Measurements from ENCODE around the gene MN1.

The MN1 gene

DNA sequence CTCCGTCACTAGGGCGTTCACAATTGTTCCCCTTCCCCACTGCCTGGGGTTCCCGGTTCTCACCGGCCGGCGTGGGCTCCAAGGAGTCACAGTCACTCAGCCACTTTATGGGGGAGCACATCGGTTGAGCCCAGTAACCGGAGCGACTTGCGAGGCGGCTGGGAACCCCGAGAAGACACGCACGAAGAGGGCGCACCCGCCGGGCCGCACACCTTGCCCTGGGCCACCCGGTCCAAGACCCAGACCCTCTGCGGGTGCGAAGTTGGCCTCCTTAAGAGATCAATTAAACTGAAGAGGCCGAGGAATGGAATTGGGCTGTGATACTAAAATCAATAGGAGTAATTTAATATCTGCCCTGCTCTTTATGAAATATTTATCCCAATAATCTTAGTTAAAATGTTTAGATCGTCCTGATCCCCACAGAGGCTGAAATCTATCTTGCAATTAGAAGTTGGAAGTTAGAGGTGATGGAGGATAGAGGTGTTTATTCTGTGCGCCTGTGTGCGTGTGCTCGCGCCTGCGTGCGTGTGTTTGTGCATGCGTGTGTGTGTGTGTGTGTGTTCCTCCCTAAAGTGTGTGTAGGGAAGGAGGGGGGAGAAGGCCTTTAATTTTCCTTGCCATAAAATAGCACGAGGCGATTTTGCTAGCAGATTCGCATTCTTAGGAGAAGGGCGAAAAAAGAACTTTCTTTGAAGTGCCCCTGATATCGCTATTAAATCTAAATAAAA lies 954 bp upstream of the MN1 start:
- H3K4me3 ChIP-seq: peak overlapping the region; percentile 62 to 83 (median 77)
- peak overlapping the region in 20 of 21 experiments; percentile 60 to 93 (median 84) for H3K27ac ChIP-seq

DNA sequence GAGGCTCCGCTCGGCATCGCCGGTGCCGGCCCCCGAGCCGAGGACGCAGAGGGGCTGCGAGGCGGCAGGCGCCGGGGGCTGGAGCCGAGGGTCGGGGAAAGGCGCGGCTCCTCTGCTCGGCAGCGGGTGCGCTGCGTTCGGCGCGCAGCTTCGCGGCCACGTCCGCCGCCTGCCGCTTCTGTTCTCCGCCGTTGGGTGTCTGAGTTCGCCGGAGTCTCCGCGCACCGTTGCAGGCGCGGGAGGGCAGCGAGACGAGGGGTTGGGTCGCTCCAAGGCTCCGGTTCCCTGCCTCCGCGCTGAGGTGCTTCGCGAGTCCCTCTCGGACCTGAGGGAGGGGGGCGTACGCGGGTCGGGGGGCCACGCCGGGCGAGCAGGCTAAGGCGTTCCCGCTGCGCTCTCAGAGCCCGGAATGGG lies 347 bp downstream of the MN1 start:
- Histone ChIP-seq H3K4me3 (peak overlapping the region; percentile 62 to 83 (median 77)), H3K27ac (peak overlapping the region in 20 of 21 experiments; percentile 60 to 93 (median 84))

DNA sequence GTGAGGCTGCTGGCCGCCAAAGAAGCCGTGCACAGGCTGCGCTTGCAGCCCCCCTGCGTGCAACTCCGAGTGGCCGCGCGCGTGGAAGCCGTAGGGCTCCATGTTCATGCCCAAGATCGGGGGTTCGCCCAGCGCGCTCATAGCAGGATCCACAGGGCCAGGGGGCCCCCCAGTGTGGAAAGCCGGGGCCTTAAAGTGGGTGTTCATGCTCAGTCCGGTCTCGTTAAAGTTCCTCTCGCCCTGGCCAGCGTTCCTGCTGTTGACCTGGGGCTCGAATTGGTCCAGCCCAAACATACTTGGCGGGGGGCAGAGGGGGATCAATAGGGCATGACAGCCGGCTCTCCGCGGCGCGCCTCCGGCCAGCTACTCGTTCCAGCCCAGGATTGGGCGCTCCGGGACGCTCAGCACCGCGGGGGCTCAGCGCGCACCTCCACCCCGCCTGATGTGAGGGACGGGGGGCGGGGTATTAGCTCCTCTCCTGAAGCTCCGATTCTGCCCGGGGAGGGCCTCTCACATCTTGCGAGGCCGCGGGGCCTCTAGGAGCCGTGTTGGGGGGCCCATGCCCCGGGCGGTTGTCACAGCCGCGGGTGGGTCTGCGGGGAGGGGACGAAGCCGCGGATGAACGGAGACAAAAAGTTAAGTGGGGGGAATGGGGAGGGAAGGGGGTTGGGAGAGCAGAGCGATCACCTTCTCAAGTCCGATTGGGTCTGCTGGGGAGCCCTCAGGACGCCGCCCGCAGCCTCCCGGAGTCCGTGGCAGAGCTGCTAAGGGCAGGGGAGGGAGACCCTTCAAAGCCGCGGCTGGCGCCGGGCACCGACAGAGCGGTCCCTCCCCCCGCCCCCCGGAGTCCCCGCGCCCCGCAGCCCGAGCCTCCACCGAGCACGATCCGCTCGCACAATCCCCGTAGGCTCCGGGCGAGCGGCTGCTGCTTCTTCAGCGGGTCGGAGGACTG lies 1.0 kb downstream of the MN1 start:
- Histone ChIP-seq H3K27ac (peak overlapping the region in 20 of 21 experiments; percentile 60 to 93 (median 84)), H3K4me3 (peak overlapping the region; percentile 62 to 83 (median 77))

DNA sequence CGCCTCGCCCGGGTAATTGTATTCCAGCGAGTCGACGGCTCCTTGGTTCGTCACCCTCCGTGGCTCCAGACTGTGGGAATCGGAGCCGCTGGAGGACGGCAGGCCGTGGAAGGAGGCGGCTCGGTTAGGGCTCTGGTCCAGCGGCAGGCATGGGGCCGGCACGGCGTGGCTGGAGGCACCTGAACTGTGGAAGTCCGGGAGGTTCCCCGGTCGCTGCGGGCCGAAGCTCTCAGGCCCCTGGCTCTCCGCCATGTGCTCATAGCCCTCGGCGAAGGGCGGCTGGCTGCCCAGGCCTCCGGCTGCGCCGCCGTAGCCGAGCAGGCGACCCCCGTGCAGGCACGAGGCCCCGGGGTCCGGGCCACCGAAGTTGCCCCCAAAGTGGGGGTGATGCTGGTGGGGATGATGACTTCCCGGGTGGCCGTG lies 1.7 kb downstream of the MN1 start:
- Histone ChIP-seq H3K4me3 (peak overlapping the region; percentile 62 to 83 (median 77)), H3K27ac (peak overlapping the region in 11 of 21 experiments; percentile 15 to 93 (median 84))

DNA sequence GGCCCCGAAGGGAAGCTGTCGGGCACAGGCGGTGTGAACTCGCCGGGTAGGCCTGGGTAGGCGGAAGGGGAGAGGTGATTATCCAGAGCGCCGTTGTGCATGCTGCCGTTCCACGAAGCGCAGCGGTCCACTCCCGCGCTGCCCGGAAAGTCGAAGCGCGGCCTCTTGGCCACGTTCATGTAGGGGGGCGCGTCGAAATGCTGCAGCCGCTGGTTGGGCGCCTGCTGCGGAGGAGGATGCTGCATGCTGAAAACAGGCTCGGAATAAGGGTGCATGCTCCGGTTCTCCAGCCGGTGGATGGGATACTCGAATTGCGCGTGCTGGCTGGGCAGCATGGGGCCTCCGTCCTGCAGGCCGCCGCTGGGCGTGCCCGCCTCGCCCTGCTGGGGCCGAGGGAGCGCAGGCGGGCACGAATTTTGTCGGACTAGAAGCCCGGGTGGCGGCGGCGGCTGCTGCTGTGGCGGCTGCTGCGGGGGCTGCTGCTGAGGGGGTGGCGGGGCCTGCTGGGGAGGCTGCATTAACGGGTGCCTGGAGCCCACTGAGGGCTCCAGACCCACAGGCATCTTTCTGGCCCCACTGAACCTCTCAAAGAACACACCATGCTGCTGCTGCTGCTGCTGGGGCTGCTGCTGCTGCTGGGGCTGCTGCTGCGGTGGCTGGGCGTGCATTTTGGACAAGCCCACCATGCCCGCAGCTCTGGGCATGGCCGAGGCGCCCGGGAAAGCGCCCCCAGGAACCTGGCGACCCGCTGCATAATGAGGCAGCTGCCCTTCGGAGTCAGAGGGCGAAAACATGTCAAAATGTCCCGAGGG lies 2.3 kb downstream of the MN1 start:
- Histone ChIP-seq H3K27ac (peak overlapping the region in 4 of 21 experiments; percentile 15 to 88 (median 84)), H3K4me3 (peak overlapping the region in 6 of 7 experiments; percentile 8 to 83 (median 66))

DNA sequence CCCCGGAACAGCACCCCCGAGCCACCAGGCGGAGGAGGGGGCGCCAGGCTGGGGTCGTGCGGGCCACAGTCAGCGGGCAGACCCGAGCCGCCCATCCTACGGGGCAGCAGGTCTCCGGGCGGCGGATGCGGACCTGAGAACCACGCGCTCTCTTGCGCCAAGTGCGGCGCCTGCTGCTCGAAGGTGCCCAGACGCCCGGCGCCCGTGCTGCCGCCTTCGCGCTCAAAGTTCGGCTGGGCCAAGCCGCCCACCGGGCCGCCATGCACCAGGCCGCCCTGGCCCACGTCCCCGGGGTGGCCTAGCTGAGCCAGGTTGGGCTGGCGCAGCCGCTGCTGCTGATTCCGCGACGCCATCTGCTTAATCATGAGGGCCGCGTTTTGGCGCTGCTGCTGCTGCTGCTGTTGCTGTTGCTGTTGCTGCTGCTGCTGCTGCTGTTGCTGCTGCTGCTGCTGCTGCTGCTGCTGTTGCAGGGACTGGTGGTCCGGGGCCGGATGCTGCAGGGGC lies 3.0 kb downstream of the MN1 start:
- no peak overlapping the region for H3K4me3 ChIP-seq
- H3K27ac ChIP-seq: peak overlapping the region in 1 of 21 experiments; percentile 19

DNA sequence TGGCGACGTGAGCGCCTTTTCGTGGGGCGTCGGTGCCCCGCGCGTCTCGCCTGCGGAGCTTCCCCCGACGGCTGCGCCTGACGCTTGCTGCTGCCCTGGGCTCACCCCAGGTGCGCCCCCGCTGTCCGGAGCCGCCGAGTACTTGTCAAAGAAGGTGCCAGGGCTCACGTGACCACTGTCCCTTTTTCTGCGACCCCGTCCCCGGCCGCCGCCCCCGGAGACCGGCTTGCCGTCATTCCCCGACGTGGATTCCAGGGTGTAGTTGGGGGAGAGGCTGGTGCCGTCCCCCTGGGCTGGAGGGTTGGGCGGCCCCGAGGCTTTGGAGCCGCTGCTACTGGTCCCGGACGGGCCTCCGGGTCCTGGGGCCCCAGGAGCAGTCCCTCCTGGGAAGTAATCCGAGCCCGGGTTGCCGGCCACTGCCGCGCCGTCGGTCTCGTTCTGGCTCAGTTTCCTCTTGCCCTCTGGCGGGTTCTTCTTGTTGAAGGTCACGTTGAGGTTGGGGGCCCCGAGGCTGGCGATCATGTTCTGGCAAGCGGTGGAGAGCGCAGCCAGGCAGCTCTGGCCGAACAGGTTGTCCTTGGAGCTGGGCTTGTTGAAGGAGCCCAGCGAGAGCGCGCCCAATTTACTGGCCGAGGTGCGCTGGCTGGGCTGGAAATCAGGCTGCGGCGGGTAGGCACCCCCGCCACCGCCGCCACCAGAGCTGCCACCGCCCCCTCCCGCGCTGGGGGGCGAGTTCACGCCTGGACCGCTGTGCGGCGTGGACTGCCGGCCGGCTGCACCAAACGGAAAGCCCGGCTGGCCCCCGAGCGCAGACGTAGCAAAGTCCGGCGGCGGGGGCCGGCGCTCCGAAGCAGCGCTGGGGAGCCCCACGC lies 3.8 kb downstream of the MN1 start:
- no peak overlapping the region for H3K4me3 ChIP-seq
- H3K27ac ChIP-seq: peak overlapping the region in 2 of 21 experiments; percentile 3 to 56

DNA sequence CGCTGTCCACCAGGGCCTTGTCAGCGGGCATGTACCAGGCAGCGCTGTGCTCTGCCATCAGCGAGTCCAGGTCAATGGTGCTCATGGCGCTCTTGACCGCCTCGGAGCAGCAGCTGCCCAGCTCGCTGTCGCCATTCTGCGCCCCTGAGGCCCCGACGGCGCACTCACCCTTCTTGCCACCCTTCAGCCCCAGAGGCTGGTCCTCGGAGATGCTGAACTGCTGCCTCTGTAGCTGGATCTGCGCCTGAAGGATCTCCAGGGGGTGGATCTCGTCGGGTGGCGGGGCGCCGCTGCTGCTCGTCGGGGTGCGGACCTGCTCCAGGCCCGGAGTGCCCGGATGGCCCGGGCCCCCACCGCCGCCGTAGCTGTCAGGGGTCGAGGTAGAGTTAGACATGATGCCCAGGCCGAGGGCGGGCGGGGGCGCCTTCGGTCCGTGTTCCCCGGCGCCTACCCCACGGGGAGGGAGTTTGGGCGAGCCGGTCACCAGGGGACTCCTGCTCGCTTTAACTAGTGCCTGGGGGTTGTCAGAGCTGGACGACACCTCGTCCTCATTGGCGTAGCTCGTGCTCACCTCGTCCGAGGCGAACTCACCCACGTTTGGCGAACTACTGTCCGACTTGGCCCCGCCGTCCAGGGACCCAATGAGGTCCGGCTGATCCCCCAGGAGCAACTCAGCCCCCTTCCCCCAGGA lies 4.6 kb downstream of the MN1 start:
- Histone ChIP-seq H3K27ac (peak overlapping the region in 3 of 21 experiments; percentile 3 to 56 (median 39)), H3K4me3 (no peak overlapping the region)

DNA sequence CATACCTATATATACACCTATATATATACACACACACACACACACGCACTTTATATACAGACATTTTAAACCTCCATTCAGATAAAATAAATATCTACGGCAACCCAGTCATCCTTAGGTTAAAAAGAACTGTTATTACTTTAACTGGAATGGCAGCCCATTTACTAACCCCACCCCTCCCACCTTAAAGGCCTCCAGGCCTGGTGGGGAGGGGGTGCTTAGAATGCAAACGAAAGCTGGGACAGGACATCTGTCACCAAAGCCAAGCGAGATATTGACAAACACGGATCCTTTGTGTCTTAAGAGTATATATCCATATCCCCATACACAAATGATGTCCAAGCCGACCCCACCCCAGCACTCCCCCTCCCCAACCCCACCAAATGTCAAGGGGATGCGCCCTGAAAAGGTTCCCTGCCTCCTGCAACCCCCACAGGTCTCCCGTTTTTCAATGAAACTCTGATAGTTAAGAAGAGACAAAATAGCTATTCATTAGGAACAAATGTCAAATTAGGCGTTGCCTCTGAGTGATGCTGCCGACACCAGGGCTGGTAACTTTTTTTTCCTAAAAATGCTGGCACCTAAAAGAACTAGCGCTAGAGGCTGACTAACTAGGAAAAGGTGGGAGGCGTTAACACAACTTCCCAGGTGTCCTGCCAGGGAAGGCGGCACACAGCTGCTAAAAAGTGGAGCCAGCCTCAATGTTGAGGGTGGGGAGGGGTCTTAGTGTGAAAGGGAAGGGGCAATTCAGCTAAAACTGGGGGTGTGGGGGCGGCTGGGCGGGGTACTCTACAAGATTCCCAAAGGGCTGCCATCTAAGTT lies 5.6 kb downstream of the MN1 start:
- Histone ChIP-seq H3K27ac (peak overlapping the region in 4 of 21 experiments; percentile 19 to 41 (median 36)), H3K4me3 (peak overlapping the region in 1 of 7 experiments; percentile 5)

DNA sequence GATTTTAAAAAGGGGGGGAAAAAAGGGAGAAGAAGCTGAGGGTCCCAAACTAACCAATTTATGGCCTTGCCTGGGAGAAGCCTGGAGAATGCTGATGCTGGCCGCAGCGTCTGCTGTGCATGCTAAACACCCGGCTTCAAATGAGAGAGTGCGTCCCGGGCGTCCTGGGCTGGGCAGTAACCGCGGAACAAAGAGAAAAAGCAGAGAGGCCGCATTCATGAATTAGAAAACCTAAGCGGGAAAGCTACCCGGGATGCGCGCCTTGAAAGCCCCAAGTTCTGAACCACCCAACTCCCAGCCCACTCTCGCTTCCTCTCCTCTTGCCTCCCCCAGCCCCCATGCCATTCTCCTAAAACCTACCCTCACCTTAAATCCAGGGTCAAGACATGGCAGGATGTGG lies 6.5 kb downstream of the MN1 start:
- Histone ChIP-seq H3K27ac (peak overlapping the region in 2 of 21 experiments; percentile 33 to 42), H3K4me3 (no peak overlapping the region)

DNA sequence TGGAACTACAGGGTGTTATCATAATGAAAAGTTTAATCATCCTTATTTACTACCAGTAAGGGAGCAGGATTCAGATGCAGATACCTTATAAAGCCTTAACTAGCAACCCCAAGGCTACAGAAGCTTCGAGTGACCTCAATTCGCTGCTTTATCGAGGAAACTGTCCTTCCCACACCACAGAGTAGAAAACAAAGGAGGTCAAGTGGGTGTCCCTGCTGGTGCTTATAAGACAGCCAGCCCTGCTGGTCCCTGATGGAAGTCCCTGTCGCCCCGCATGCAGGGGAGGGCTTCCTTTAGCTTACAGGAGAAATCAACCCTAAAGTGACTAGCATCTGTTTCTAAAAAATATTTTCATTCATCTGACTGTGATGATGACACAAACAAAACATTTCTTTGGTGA lies 7.3 kb downstream of the MN1 start:
- Histone ChIP-seq H3K27ac (peak overlapping the region in 1 of 21 experiments; percentile 53), H3K4me3 (no peak overlapping the region)

DNA sequence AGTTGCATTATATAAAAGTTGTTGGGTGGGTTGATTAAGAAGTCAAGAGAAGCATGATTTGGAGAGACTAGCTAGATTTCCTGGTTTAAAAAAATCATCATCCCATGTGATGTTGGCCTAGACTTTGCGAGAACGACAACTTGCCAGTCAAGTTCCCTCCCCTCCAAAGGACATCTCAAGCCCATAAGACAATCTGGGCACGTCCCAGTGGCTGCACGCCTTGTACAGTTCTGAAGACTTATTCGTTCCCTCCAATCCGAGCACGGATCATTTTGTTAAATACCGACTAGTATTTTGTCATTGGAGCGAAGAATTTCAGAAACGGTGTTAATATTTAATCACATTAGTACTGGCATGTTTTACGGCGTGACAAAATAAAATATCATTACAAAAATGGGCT lies 8.0 kb downstream of the MN1 start:
- Histone ChIP-seq H3K4me3 (no peak overlapping the region), H3K27ac (no peak overlapping the region)

DNA sequence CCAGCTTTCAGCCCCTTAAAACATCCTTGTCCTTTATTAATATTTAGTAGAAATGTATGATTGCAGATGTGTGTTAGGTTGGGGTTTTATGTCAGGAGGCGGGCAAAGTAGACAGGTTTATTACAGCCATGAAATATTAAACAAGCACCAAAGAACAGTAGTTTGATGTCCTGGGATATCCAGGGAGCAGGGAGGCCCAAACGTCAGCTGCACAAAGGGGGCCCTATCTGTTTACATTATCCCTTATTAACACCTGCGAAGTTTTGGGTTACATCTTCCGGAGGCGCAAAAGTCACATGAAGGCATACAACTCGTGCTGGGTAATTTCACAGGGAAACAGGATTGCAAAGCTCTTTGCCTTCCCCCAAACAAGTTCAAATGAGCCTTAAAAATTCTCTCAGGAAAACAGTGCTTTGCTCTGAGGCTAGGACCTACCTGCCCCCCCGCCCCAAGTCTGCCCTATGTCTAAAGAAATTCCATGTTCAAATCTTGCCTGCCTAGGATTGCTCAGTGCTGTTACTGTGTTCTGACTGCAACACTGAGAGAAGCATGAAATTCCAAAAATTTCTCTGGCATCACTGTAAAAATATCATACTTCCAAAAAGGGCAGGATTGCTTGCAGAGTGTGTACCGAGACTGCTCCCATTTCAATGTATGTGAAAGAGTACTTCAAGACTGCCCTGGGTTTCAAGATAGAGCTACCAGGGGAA lies 8.9 kb downstream of the MN1 start:
- Histone ChIP-seq H3K27ac (no peak overlapping the region), H3K4me3 (no peak overlapping the region)

DNA sequence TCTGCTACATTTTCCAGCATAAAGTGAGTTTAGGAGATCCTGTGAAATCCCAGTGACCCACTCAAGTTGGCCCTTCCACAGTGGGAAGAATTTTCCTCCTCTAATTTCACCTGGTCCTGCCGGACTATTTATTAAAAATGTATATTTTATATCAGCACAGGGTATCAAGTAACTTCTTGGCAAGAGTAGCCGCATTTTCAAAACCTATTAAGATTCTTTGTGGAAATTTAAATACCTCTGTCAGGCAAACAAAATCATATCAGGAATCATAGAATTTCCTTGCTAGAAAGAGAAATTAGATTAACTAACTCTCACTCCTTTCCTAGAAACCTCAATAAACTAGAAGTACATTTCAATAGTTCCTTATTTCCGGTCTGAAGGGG lies 9.7 kb downstream of the MN1 start:
- Histone ChIP-seq H3K27ac (no peak overlapping the region), H3K4me3 (no peak overlapping the region)

DNA sequence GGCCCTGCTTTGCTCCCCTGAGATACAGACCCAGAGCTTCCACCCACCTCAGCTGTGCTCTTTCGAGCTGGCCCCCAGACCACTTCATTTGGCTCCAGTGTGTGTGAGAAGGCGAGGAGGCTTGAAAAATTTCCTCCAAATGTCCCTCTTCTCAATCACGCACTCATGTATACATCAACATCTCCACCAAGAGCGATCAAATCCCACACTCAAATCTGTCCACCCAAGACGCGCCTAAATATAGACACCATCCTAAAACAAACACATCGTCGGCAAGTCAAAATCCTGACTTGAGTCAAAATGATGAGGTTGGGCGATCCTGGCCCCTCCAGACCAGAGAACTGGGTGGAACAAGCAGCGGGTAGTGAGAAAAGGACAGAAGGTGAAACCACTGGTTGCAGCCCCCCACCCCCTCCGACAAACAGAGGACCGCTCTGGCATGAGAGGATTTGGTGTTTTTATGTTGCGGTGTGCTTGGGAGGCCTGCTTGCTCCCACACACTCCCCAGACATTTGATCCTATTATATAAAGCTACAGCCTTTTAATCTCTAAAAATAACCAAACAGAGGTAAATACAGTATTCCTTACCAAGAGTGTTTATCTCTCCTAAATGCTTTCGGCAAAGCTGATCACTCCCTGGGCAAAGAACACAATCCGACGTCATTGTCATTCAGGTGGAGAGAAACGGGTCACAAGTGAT lies 10.2 kb downstream of the MN1 start:
- no peak overlapping the region for H3K4me3 ChIP-seq

More for the DNA sequence above, 10.2 kb downstream of the MN1 start:
- no peak overlapping the region for H3K27ac ChIP-seq

Measured in skin epidermis (tissue), 12 donors.